ENCODE results near the gene LMAN1L.

DNA sequence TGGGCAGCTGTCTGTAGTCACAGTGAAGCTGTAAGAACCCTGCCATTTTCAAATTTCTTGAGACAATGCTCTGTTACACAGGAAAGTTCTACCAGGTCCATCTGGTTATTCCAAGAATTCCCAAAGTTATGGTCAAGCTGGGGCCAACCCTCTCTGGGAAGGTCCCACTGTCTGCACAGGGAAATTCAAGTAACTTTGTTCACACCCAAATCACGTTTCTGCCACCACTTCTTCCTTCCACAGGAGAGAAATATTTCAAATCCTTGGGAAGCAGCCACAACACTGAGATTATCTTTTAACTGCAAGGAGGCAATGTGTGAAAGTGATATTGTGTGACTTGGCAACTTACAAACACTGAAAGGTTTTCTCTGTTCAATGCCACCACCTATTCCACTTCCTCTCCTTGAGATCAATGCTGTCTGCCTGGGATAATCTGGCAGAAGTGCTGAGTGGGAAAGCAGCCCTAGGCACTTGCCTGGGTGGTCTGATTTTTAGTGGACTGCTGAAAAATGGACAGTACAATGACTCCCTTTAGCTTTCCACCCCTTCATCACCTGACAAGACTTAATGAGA lies 54.9 kb downstream of the LMAN1L start:
- no peak for TF ChIP-seq SUZ12 (IDR thresholded peaks at IDR 0.05; ENCODE audit: extremely low read depth, insufficient read depth, insufficient read length)
- no peak for TF ChIP-seq ZNF274 (IDR thresholded peaks at IDR 0.05; ENCODE audit: low read depth, low read length)

All from NT2/D1 (cell line).